ENCODE measurements around the gene SPOCK2.

Gene SPOCK2

GRCh38 chr10:72114706-72115450, 26.5 kb upstream of the SPOCK2 start:
- no peak for TF ChIP-seq EZH2phosphoT487 (conservative IDR thresholded peaks at IDR 0.05; ENCODE audit: low read length)
- TF ChIP-seq, protein P1, sequence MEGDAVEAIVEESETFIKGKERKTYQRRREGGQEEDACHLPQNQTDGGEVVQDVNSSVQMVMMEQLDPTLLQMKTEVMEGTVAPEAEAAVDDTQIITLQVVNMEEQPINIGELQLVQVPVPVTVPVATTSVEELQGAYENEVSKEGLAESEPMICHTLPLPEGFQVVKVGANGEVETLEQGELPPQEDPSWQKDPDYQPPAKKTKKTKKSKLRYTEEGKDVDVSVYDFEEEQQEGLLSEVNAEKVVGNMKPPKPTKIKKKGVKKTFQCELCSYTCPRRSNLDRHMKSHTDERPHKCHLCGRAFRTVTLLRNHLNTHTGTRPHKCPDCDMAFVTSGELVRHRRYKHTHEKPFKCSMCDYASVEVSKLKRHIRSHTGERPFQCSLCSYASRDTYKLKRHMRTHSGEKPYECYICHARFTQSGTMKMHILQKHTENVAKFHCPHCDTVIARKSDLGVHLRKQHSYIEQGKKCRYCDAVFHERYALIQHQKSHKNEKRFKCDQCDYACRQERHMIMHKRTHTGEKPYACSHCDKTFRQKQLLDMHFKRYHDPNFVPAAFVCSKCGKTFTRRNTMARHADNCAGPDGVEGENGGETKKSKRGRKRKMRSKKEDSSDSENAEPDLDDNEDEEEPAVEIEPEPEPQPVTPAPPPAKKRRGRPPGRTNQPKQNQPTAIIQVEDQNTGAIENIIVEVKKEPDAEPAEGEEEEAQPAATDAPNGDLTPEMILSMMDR (IDR thresholded peaks at IDR 0.05; ENCODE audit: insufficient read depth, low read length, poor library complexity, severe bottlenecking): no peak
- Histone ChIP-seq H3K36me3 (ENCODE audit: low read length) (peaks cover 16% of the 10 kb centered on the region), H3K9me3 (ENCODE audit: insufficient read depth, low read length) (no peaks in the 10 kb centered on the region), H3K79me2 (ENCODE audit: insufficient read depth, low read length) (no peaks in the 10 kb centered on the region), H3K9ac (ENCODE audit: low read length) (no peak overlapping the region), H3F3A (ENCODE audit: insufficient read depth) (no peaks in the 10 kb centered on the region), H3K4me3 (ENCODE audit: insufficient read depth, low read length, poor library complexity, severe bottlenecking) (no peak overlapping the region), H3K4me2 (ENCODE audit: low read depth, low read length, poor library complexity, severe bottlenecking) (no peak overlapping the region), H3K9me2 (replicated peaks; ENCODE audit: insufficient read depth, low read length) (no peaks in the 10 kb centered on the region), H3K27ac (ENCODE audit: low read depth, low read length) (no peak overlapping the region), H3K27me3 (ENCODE audit: low read length) (no peaks in the 10 kb centered on the region), H2AFZ (ENCODE audit: low read depth, low read length, severe bottlenecking) (no peak overlapping the region), H4K20me1 (ENCODE audit: low read depth, low read length) (no peaks in the 10 kb centered on the region)

GRCh38 chr10:72110673-72111401, 22.5 kb upstream of the SPOCK2 start:
- no peak overlapping the region for H3K4me2 ChIP-seq (ENCODE audit: low read depth, low read length, poor library complexity, severe bottlenecking)
- no peak overlapping the region for H3K27ac ChIP-seq (ENCODE audit: low read depth, low read length)
- no peaks in the 10 kb centered on the region for H3F3A ChIP-seq (ENCODE audit: insufficient read depth)
- no peaks in the 10 kb centered on the region for H4K20me1 ChIP-seq (ENCODE audit: low read depth, low read length)
- no peaks in the 10 kb centered on the region for H3K79me2 ChIP-seq (ENCODE audit: insufficient read depth, low read length)
- H3K27me3 ChIP-seq (ENCODE audit: low read length): no peaks in the 10 kb centered on the region
- H3K4me3 ChIP-seq (ENCODE audit: insufficient read depth, low read length, poor library complexity, severe bottlenecking): no peak overlapping the region
- TF ChIP-seq, protein P1 (IDR thresholded peaks at IDR 0.05; ENCODE audit: insufficient read depth, low read length, poor library complexity, severe bottlenecking): no peak
- TF ChIP-seq EZH2phosphoT487 (conservative IDR thresholded peaks at IDR 0.05; ENCODE audit: low read length): no peak
- no peaks in the 10 kb centered on the region for H3K9me2 ChIP-seq (replicated peaks; ENCODE audit: insufficient read depth, low read length)
- 0 out of 2 replicates have a peak, but pooled peaks cover 3% of the 10 kb centered on the region for H3K36me3 ChIP-seq (ENCODE audit: low read length)
- H2AFZ ChIP-seq (ENCODE audit: low read depth, low read length, severe bottlenecking): no peak overlapping the region
- no peak overlapping the region for H3K9ac ChIP-seq (ENCODE audit: low read length)
- H3K9me3 ChIP-seq (ENCODE audit: insufficient read depth, low read length): no peaks in the 10 kb centered on the region

DNA sequence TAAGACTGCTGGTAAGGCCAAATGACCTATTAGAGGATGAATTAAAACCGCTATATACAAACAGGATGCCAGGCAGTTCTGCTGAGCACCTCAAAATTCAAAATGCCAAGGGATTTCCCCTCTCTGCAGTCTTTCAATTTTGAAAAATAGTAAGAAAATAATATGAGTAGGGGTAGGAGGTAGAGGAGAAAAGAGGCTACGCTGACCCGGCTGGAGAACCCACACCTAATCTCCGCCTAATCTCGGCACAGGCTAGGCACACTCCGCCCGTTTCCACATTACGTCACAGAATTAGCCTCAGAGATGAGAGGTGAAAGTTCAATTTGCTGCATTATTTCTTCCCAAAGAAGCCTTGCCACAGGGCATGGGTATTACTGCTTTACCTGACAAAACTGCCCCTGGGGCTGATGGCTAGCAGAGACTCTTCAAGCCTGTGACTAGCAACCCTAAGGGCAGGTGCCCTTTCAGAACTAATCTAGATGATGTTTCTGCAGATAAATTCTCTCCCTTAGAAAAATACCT, 21.3 kb upstream of the SPOCK2 start:
- Histone ChIP-seq H3K9me3 (ENCODE audit: insufficient read depth, low read length) (no peaks in the 10 kb centered on the region), H3K9ac (ENCODE audit: low read length) (no peak overlapping the region), H2AFZ (ENCODE audit: low read depth, low read length, severe bottlenecking) (no peak overlapping the region), H3K4me3 (ENCODE audit: insufficient read depth, low read length, poor library complexity, severe bottlenecking) (no peak overlapping the region), H3K36me3 (ENCODE audit: low read length) (no peaks in the 10 kb centered on the region), H4K20me1 (ENCODE audit: low read depth, low read length) (no peaks in the 10 kb centered on the region), H3K27ac (ENCODE audit: low read depth, low read length) (no peak overlapping the region), H3K79me2 (ENCODE audit: insufficient read depth, low read length) (no peaks in the 10 kb centered on the region), H3K27me3 (ENCODE audit: low read length) (no peaks in the 10 kb centered on the region), H3K4me2 (ENCODE audit: low read depth, low read length, poor library complexity, severe bottlenecking) (no peak overlapping the region), H3K9me2 (replicated peaks; ENCODE audit: insufficient read depth, low read length) (no peaks in the 10 kb centered on the region), H3F3A (ENCODE audit: insufficient read depth) (no peaks in the 10 kb centered on the region)
- TF ChIP-seq, protein P1 (IDR thresholded peaks at IDR 0.05; ENCODE audit: insufficient read depth, low read length, poor library complexity, severe bottlenecking): no peak
- TF ChIP-seq EZH2phosphoT487 (conservative IDR thresholded peaks at IDR 0.05; ENCODE audit: low read length): no peak
